Sigmoid colon (tissue), 4 donors: Measurements from ENCODE around the gene PARL.

Experiments
- EP300 ChIP-seq, 4 donors: sonication (generic); formaldehyde crosslinking; IDR thresholded peaks; one replicate each; pipeline ENCODE4 v1.6.1; 2017; ENCODE audit warnings: antibody characterized with exemption in 4 of 4
- POLR2A ChIP-seq, 2 donors: fragments of 450-650 bp; IDR thresholded peaks; one replicate each; pipeline ENCODE4 v1.6.1; 2016; ENCODE audit warnings: antibody characterized with exemption in 2 of 2, mild to moderate bottlenecking in 2 of 2, moderate library complexity in 2 of 2
- POLR2AphosphoS5 ChIP-seq, 4 donors: sonication (generic); formaldehyde crosslinking; IDR thresholded peaks; one replicate each; pipeline ENCODE4 v1.6.1; 2017; ENCODE audit warnings: antibody characterized with exemption in 4 of 4
- TF ChIP-seq, protein P1 (sequence below), 4 experiments: fragments of 450-650 bp in 3 of 4; fragments of 200-600 bp in 1 of 4; IDR thresholded peaks; one replicate each; pipeline ENCODE4 v1.5.1; 2016 to 2019; ENCODE audit warnings: antibody characterized with exemption in 4 of 4, mild to moderate bottlenecking in 3 of 4, moderate library complexity in 2 of 4

DNA sequence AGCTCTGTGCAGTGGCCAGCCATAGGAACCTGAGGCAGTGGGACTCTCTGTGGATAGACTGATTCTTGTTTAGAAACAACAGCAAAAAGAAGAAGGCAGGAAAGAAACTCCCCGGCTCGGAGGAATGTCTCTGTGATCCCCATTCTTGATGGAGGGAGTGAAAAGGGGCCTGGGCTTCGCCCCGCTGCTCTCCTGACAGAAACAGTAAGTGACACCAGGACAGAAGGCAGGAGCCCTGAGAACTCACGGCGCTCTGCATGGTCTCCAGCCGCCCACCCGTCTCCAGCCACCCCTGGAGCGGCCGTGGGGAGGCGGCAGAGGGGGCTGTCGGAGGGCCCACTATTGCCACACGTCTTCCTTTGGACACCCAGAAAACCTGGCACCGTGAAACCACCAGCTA lies 35.7 kb upstream of the PARL start:
- TF ChIP-seq, protein P1, sequence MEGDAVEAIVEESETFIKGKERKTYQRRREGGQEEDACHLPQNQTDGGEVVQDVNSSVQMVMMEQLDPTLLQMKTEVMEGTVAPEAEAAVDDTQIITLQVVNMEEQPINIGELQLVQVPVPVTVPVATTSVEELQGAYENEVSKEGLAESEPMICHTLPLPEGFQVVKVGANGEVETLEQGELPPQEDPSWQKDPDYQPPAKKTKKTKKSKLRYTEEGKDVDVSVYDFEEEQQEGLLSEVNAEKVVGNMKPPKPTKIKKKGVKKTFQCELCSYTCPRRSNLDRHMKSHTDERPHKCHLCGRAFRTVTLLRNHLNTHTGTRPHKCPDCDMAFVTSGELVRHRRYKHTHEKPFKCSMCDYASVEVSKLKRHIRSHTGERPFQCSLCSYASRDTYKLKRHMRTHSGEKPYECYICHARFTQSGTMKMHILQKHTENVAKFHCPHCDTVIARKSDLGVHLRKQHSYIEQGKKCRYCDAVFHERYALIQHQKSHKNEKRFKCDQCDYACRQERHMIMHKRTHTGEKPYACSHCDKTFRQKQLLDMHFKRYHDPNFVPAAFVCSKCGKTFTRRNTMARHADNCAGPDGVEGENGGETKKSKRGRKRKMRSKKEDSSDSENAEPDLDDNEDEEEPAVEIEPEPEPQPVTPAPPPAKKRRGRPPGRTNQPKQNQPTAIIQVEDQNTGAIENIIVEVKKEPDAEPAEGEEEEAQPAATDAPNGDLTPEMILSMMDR (IDR thresholded peaks at IDR 0.05) = no peak
- TF ChIP-seq POLR2AphosphoS5 (IDR thresholded peaks at IDR 0.05) (no peak), POLR2A (IDR thresholded peaks at IDR 0.05) (no peak), EP300 (IDR thresholded peaks at IDR 0.05) (no peak)
